GM12865 (cell line): ENCODE results near the gene RSPO4.

Experiments
- DNase-seq: peaks from one replicate; pipeline ENCODE4 v3.0.0; 2010; ENCODE audit warnings: low read depth
- H3K4me3 ChIP-seq: 2 replicates; pipeline ENCODE4 v1.5.1; 2011; ENCODE audit warnings: mild to moderate bottlenecking, low read depth, low read length, control low read depth
- TF ChIP-seq, protein P1 (sequence below): IDR thresholded peaks from 2 replicates; pipeline ENCODE4 v1.5.1; 2011; ENCODE audit warnings: low read length, control low read depth, low read depth, inconsistent platforms; ENCODE audit not compliant: insufficient read depth; ENCODE audit errors: missing control alignments

RSPO4 gene

DNA sequence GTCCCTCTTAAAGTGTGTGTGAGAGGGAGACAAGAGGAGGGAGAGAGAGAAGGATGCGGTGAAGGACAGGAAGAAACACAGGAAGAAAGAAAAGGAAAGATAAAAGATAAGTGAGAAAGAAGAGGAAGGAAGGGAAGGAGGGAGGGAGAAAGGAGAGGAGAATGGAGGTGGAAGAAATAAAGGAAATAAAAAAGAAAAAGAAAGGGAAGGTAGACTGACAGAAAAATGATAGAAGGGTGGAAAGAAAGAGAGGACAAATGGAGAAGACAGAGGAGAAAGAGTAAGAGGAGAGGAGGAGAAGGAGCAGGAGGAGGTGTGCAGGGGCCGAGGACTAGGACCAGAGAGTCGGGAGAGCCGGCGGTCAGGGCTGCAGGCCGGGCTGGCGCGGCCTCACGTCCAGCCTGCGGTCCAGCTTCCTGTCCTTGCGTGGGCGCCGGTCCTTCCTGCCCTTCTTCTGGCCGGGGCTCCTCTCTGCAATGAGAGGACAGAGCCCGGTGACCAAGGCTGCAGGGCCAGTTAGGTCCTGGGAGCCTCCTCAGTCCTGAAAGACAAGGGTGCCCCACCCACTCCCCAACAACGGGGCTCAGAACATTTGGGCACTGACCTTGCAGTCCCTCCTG lies 42.0 kb downstream of the RSPO4 start:
- TF ChIP-seq, protein P1, sequence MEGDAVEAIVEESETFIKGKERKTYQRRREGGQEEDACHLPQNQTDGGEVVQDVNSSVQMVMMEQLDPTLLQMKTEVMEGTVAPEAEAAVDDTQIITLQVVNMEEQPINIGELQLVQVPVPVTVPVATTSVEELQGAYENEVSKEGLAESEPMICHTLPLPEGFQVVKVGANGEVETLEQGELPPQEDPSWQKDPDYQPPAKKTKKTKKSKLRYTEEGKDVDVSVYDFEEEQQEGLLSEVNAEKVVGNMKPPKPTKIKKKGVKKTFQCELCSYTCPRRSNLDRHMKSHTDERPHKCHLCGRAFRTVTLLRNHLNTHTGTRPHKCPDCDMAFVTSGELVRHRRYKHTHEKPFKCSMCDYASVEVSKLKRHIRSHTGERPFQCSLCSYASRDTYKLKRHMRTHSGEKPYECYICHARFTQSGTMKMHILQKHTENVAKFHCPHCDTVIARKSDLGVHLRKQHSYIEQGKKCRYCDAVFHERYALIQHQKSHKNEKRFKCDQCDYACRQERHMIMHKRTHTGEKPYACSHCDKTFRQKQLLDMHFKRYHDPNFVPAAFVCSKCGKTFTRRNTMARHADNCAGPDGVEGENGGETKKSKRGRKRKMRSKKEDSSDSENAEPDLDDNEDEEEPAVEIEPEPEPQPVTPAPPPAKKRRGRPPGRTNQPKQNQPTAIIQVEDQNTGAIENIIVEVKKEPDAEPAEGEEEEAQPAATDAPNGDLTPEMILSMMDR = no peak
- H3K4me3 ChIP-seq = no peak overlapping the region
- DNase-seq = no peak

DNA sequence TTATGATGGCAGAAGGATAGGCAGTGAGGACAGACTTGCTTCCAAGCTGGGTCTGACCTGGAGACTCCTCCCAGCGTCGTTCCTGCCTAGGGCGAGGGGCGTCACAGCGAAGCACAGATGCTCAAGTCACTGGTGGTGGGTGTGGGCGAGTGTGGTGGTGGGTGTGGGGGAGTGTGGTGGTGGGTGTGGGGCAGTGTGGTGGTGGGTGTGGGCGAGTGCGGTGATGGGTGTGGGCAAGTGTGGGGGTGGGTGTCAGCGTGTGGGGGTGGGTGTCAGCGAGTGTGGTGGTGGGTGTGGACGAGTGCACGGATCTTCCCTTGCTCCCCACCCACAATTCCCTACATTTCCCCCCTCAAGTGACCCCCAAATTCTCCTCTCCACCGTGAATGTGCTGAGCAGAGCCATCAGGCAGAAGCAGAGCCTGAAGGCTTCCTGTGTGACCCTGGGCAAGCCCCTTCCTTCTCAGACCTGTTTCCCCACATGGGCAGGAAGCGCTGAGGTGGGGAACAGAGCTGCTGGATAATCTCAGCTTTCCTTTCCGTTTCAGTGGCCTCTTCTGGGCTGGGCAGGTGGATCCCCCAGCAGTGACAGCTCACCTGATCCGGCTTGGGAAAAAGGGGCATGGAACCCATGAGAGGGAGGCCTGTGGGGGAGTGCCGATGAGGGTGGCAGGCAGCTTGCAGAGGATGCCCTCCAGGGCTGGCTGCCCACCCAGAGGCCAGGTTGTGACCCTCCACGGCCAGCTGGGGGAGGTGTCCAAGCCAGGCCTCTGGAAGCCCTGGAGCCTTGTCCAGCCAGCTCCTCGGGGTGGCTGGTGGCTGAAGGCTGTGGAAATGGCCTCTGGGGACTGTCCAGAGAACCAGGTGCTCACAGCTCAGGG lies 42.9 kb downstream of the RSPO4 start:
- no peak for DNase-seq

DNA sequence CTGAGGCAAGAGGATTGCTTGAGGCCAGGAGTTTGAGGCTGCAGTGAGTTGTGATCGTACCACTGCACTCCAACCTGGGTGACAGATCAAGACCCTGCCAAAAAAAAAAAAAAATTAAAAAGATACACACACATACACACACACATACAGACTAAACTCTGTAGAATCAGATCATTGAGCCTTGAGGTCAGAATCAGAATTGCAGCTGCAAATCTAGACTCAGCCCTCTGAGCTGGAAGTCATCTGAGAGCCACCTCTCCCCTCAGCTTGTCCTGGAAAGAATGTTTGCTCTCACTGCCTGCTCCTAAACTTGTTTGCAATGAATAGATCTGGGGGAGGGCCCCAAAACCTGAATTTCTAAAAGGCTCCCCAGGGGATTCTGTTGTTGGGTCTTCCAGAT lies 44.6 kb downstream of the RSPO4 start:
- no peak for DNase-seq
- TF ChIP-seq, protein P1 = no peak

More for the DNA sequence above, 42.9 kb downstream of the RSPO4 start:
- TF ChIP-seq, protein P1 = no peak
- no peak overlapping the region for H3K4me3 ChIP-seq

DNA sequence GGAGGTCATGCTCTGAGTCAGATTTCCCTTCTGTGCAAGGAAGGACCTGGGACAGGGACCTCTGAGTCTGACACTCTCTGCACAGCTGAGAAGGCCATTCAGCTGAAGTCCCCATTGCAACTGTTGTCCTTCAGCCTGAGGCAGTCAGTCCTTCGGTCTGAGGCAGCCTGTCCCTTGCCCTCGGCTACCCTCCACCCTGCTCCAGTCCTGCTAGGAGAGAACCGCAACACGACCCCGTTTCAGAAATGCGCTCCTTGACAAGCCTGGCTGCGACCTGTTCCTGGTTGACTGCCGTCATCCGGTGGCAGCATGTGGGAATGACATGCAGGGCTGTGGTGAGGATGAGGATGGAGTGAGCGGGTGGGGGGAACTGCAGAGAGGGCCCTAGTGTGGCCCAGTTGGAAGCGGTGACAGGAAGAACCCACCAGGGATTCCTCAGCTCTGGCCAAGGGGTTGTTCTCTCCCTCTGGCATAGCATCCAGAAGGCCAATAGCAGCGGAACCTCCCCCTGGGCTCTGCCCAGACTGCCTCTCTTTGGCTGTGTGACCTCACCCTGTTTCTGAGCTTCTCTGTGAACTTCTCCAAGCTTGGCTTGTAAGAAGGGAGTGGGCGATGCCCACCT lies 45.7 kb downstream of the RSPO4 start:
- TF ChIP-seq, protein P1 = peak; percentile 98
- peak; percentile 72 for DNase-seq
- H3K4me3 ChIP-seq = no peak overlapping the region

More for the DNA sequence above, 44.6 kb downstream of the RSPO4 start:
- H3K4me3 ChIP-seq = no peak overlapping the region

DNA sequence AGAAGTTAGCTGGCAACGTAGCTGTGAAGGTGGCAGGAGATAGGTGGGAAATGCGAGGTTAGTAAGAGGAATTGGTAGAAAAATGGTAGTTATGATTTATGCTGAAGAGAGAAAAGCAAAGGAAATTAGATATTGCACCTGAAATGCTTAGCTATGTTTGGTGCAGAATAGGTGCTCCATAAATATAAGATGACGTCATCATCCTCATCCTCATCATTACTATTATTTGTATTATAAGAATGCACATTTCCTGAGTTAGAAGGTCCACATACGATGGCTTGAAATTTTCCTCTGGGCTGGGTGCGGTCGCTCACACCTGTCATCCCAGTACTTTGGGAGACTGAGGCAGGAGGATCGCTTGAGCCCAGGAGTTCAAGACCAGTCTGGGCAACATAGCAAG lies 46.5 kb downstream of the RSPO4 start:
- TF ChIP-seq, protein P1 = no peak

DNA sequence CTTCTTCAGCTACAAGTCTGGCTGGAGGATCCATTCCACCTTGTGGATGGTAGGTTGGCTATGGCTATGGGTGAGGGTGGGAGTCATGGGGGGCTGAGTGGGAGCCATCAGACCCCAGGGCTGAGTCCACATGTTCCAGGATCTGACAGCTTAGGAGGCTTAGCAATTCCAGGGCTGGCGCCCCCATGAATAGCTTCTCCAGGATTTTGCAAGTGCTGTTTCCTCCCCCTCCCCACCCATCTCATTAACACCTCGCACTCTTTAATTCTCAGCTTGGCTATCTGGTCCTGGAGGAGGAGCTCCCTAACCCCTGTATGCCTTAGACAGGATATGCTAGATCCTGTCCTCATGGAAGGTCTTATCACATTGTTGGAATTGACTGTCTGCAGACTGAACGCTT lies 47.0 kb downstream of the RSPO4 start:
- DNase-seq = no peak
- TF ChIP-seq, protein P1 = no peak
- H3K4me3 ChIP-seq = no peak overlapping the region

More for the DNA sequence above, 46.5 kb downstream of the RSPO4 start:
- H3K4me3 ChIP-seq = no peak overlapping the region
- no peak for DNase-seq
